ENCODE results near the gene CCL11. TPM values are rescaled to one million over a fixed set of nuclear protein-coding genes. Genes with fewer than 3 reads are reported as not detected.
A peak's percentile ranks its signal among the peaks of the same experiment; 100 is the strongest.

The CCL11 gene
- total and polyA plus RNA-seq, 2 donors, result 0.33 to 0.87 TPM

- 80% methylated on average over 3 of the region's 3 CpGs for WGBS
- H3K27me3 ChIP-seq (ENCODE audit: control insufficient read depth in 2 of 2, insufficient read depth in 1 of 2, low read length in 1 of 2), result no peaks in the 10 kb centered on the region
- no peaks in the 10 kb centered on the region for H3K36me3 ChIP-seq (ENCODE audit: control insufficient read depth in 2 of 2, insufficient read depth in 2 of 2, low read length in 1 of 2)
- H3K27ac ChIP-seq (ENCODE audit: low read depth in 1 of 2, low read length in 1 of 2), result no peak overlapping the region
- no peak overlapping the region for H3K4me3 ChIP-seq (ENCODE audit: low read length in 2 of 2)
- no peak for DNase-seq (ENCODE audit: low read depth in 6 of 9, low spot score in 9 of 9)
- no peaks in the 10 kb centered on the region for H3K9me3 ChIP-seq (ENCODE audit: control insufficient read depth in 2 of 2, insufficient read depth in 1 of 2, low read length in 1 of 2)
- peaks cover 0 to under 1% of the 10 kb centered on the region in 2 donors for H3K4me1 ChIP-seq (ENCODE audit: control insufficient read depth in 2 of 2, insufficient read depth in 2 of 2, low read length in 2 of 2)
Observed at GRCh38 chr17:34246881-34247280, 38.7 kb upstream of the CCL11 start.

- no peak for DNase-seq (ENCODE audit: low read depth in 6 of 9, low spot score in 9 of 9)
- no peak overlapping the region for H3K4me3 ChIP-seq (ENCODE audit: low read length in 2 of 2)
- 84% methylated on average over 6 of the region's 6 CpGs for WGBS
- no peaks in the 10 kb centered on the region for H3K27me3 ChIP-seq (ENCODE audit: control insufficient read depth in 2 of 2, insufficient read depth in 1 of 2, low read length in 1 of 2)
- H3K27ac ChIP-seq (ENCODE audit: low read depth in 1 of 2, low read length in 1 of 2), result no peak overlapping the region
- H3K36me3 ChIP-seq (ENCODE audit: control insufficient read depth in 2 of 2, insufficient read depth in 2 of 2, low read length in 1 of 2), result no peaks in the 10 kb centered on the region
- H3K9me3 ChIP-seq (ENCODE audit: control insufficient read depth in 2 of 2, insufficient read depth in 1 of 2, low read length in 1 of 2), result no peaks in the 10 kb centered on the region
- peaks cover 0 to 6% of the 10 kb centered on the region in 2 donors for H3K4me1 ChIP-seq (ENCODE audit: control insufficient read depth in 2 of 2, insufficient read depth in 2 of 2, low read length in 2 of 2)
Observed at GRCh38 chr17:34248511-34249024, 37.0 kb upstream of the CCL11 start.

GRCh38 chr17:34249061-34249460 lies 36.5 kb upstream of the CCL11 start:
- Histone ChIP-seq H3K4me3 (ENCODE audit: low read length in 2 of 2) (no peak overlapping the region), H3K4me1 (ENCODE audit: control insufficient read depth in 2 of 2, insufficient read depth in 2 of 2, low read length in 2 of 2) (peaks cover 0 to 11% of the 10 kb centered on the region in 2 donors), H3K36me3 (ENCODE audit: control insufficient read depth in 2 of 2, insufficient read depth in 2 of 2, low read length in 1 of 2) (no peaks in the 10 kb centered on the region), H3K9me3 (ENCODE audit: control insufficient read depth in 2 of 2, insufficient read depth in 1 of 2, low read length in 1 of 2) (no peaks in the 10 kb centered on the region), H3K27ac (ENCODE audit: low read depth in 1 of 2, low read length in 1 of 2) (no peak overlapping the region), H3K27me3 (ENCODE audit: control insufficient read depth in 2 of 2, insufficient read depth in 1 of 2, low read length in 1 of 2) (no peaks in the 10 kb centered on the region)
- WGBS, result 95% methylated on average over 1 of the region's 1 CpG
- DNase-seq (ENCODE audit: low read depth in 6 of 9, low spot score in 9 of 9), result no peak

GRCh38 chr17:34249478-34249877 lies 36.1 kb upstream of the CCL11 start:
- Histone ChIP-seq H3K4me3 (ENCODE audit: low read length in 2 of 2) (no peak overlapping the region), H3K4me1 (ENCODE audit: control insufficient read depth in 2 of 2, insufficient read depth in 2 of 2, low read length in 2 of 2) (peaks cover 0 to 15% of the 10 kb centered on the region in 2 donors), H3K36me3 (ENCODE audit: control insufficient read depth in 2 of 2, insufficient read depth in 2 of 2, low read length in 1 of 2) (no peaks in the 10 kb centered on the region), H3K27ac (ENCODE audit: low read depth in 1 of 2, low read length in 1 of 2) (no peak overlapping the region), H3K9me3 (ENCODE audit: control insufficient read depth in 2 of 2, insufficient read depth in 1 of 2, low read length in 1 of 2) (no peaks in the 10 kb centered on the region), H3K27me3 (ENCODE audit: control insufficient read depth in 2 of 2, insufficient read depth in 1 of 2, low read length in 1 of 2) (no peaks in the 10 kb centered on the region)
- DNase-seq (ENCODE audit: low read depth in 6 of 9, low spot score in 9 of 9), result no peak
- 85% methylated on average over 1 of the region's 1 CpG for WGBS

- H3K9me3 ChIP-seq (ENCODE audit: control insufficient read depth in 2 of 2, insufficient read depth in 1 of 2, low read length in 1 of 2), result no peaks in the 10 kb centered on the region
- DNase-seq (ENCODE audit: low read depth in 6 of 9, low spot score in 9 of 9), result no peak
- no peak overlapping the region for H3K27ac ChIP-seq (ENCODE audit: low read depth in 1 of 2, low read length in 1 of 2)
- peaks cover 0 to 19% of the 10 kb centered on the region in 2 donors for H3K4me1 ChIP-seq (ENCODE audit: control insufficient read depth in 2 of 2, insufficient read depth in 2 of 2, low read length in 2 of 2)
- H3K4me3 ChIP-seq (ENCODE audit: low read length in 2 of 2), result no peak overlapping the region
- peaks cover 0 to 4% of the 10 kb centered on the region in 2 donors for H3K27me3 ChIP-seq (ENCODE audit: control insufficient read depth in 2 of 2, insufficient read depth in 1 of 2, low read length in 1 of 2)
- no peaks in the 10 kb centered on the region for H3K36me3 ChIP-seq (ENCODE audit: control insufficient read depth in 2 of 2, insufficient read depth in 2 of 2, low read length in 1 of 2)
- WGBS, result 88% methylated on average over 3 of the region's 3 CpGs
Observed at GRCh38 chr17:34251186-34251585, 34.4 kb upstream of the CCL11 start.

DNA sequence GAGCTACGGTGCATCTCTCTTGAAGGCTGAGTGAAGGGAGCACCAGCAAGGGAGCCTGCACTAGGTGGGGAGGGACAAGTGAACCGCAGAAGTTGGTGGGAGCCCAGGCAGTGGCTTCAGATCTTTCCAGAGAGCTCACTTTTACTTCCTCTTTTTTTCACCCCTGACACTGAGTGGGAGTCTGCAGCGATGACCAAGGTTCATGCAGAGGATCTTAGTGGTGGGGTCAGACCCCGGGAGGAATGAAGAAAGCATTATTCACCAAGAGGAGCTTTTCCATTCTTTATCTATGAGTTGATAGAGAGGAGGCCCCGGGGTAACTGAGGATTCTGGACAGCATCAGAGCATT lies 33.5 kb upstream of the CCL11 start:
- Histone ChIP-seq H3K4me3 (ENCODE audit: low read length in 2 of 2) (no peak overlapping the region), H3K9me3 (ENCODE audit: control insufficient read depth in 2 of 2, insufficient read depth in 1 of 2, low read length in 1 of 2) (no peaks in the 10 kb centered on the region), H3K4me1 (ENCODE audit: control insufficient read depth in 2 of 2, insufficient read depth in 2 of 2, low read length in 2 of 2) (peaks cover 0 to 19% of the 10 kb centered on the region in 2 donors), H3K36me3 (ENCODE audit: control insufficient read depth in 2 of 2, insufficient read depth in 2 of 2, low read length in 1 of 2) (no peaks in the 10 kb centered on the region), H3K27me3 (ENCODE audit: control insufficient read depth in 2 of 2, insufficient read depth in 1 of 2, low read length in 1 of 2) (peaks cover 0 to 4% of the 10 kb centered on the region in 2 donors), H3K27ac (ENCODE audit: low read depth in 1 of 2, low read length in 1 of 2) (peak overlapping the region; percentile 46 to 51)
- 20% methylated on average over 5 of the region's 5 CpGs for WGBS
- DNase-seq (ENCODE audit: low read depth in 6 of 9, low spot score in 9 of 9), result no peak

DNA sequence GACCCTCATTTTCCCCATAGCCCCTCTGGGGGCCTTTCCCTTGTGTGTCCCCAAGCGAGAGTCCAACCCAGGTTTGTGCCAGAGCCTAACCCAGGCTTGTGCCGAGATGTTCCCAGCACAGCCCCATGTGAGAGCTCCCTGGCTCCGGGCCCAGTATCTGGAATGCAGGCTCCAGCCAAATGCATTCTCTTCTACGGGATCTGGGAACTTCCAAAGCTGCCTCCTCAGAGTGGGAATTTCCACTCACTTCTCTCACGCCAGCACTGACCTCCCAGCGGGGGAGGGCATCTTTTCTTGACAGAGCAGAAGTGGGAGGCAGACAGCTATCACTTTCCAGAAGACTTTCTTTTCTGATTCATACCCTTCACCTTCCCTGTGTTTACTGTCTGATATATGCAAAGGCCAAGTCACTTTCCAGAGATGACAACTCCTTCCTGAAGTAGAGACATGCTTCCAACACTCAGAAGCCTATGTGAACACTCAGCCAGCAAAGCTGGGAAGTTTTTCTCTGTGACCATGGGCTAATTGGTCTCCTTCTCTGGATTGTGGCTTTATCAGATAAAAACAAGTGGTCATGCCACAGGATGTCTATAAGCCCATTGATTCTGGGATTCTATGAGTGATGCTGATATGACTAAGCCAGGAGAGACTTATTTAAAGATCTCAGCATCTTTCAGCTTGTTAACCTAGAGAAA lies 33.0 kb upstream of the CCL11 start:
- Histone ChIP-seq H3K4me3 (ENCODE audit: low read length in 2 of 2) (no peak overlapping the region), H3K27ac (ENCODE audit: low read depth in 1 of 2, low read length in 1 of 2) (peak overlapping the region; percentile 46 to 72), H3K27me3 (ENCODE audit: control insufficient read depth in 2 of 2, insufficient read depth in 1 of 2, low read length in 1 of 2) (peaks cover 0 to 4% of the 10 kb centered on the region in 2 donors), H3K9me3 (ENCODE audit: control insufficient read depth in 2 of 2, insufficient read depth in 1 of 2, low read length in 1 of 2) (no peaks in the 10 kb centered on the region), H3K4me1 (ENCODE audit: control insufficient read depth in 2 of 2, insufficient read depth in 2 of 2, low read length in 2 of 2) (peaks cover 0 to 19% of the 10 kb centered on the region in 2 donors), H3K36me3 (ENCODE audit: control insufficient read depth in 2 of 2, insufficient read depth in 2 of 2, low read length in 1 of 2) (no peaks in the 10 kb centered on the region)
- WGBS, result 90% methylated on average over 6 of the region's 6 CpGs
- DNase-seq (ENCODE audit: low read depth in 6 of 9, low spot score in 9 of 9), result peak in 1 of 9 donors; percentile 32

DNA sequence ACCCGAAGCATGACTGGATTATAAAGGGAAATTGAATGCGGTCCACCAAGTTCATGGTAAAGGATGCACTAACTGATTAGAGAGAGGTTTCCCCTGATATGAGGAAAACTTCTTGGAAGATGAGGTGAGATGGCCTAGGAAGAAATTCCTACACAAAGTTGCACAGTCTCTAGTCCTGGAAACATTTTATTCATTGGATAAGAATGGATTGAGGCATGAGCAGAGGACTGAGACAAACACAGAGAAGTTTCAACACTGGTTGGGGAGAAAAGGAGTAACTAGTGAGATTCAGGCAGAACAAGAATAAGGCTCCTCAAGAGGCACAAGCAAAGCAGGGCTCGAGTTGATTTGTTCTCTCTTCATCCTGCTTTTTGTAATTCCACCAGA lies 32.4 kb upstream of the CCL11 start:
- no peaks in the 10 kb centered on the region for H3K9me3 ChIP-seq (ENCODE audit: control insufficient read depth in 2 of 2, insufficient read depth in 1 of 2, low read length in 1 of 2)
- 95% methylated on average over 3 of the region's 3 CpGs for WGBS
- no peaks in the 10 kb centered on the region for H3K36me3 ChIP-seq (ENCODE audit: control insufficient read depth in 2 of 2, insufficient read depth in 2 of 2, low read length in 1 of 2)
- H3K27me3 ChIP-seq (ENCODE audit: control insufficient read depth in 2 of 2, insufficient read depth in 1 of 2, low read length in 1 of 2), result peaks cover 0 to 4% of the 10 kb centered on the region in 2 donors
- peaks cover 0 to 19% of the 10 kb centered on the region in 2 donors for H3K4me1 ChIP-seq (ENCODE audit: control insufficient read depth in 2 of 2, insufficient read depth in 2 of 2, low read length in 2 of 2)
- no peak for DNase-seq (ENCODE audit: low read depth in 6 of 9, low spot score in 9 of 9)
- H3K4me3 ChIP-seq (ENCODE audit: low read length in 2 of 2), result no peak overlapping the region
- peak overlapping the region in 1 of 2 donors; percentile 72 for H3K27ac ChIP-seq (ENCODE audit: low read depth in 1 of 2, low read length in 1 of 2)

GRCh38 chr17:34254146-34254545 lies 31.4 kb upstream of the CCL11 start:
- no peaks in the 10 kb centered on the region for H3K9me3 ChIP-seq (ENCODE audit: control insufficient read depth in 2 of 2, insufficient read depth in 1 of 2, low read length in 1 of 2)
- WGBS, result 89% methylated on average over 3 of the region's 3 CpGs
- H3K27ac ChIP-seq (ENCODE audit: low read depth in 1 of 2, low read length in 1 of 2), result peak overlapping the region in 1 of 2 donors; percentile 75
- peaks cover 0 to 19% of the 10 kb centered on the region in 2 donors for H3K4me1 ChIP-seq (ENCODE audit: control insufficient read depth in 2 of 2, insufficient read depth in 2 of 2, low read length in 2 of 2)
- H3K27me3 ChIP-seq (ENCODE audit: control insufficient read depth in 2 of 2, insufficient read depth in 1 of 2, low read length in 1 of 2), result peaks cover 0 to 4% of the 10 kb centered on the region in 2 donors
- no peak overlapping the region for H3K4me3 ChIP-seq (ENCODE audit: low read length in 2 of 2)
- DNase-seq (ENCODE audit: low read depth in 6 of 9, low spot score in 9 of 9), result no peak
- H3K36me3 ChIP-seq (ENCODE audit: control insufficient read depth in 2 of 2, insufficient read depth in 2 of 2, low read length in 1 of 2), result no peaks in the 10 kb centered on the region
